HG03521 (cell line): ENCODE results near the gene MDH1B.

ENCODE experiments used
- ATAC-seq: cut with Tn5 transposase; IDR thresholded peaks from one replicate; pipeline ENCODE4 v1.9.1; 2021; ENCODE audit warnings: mild to moderate bottlenecking, moderate library complexity; ENCODE audit not compliant: unreplicated experiment

The MDH1B gene

DNA sequence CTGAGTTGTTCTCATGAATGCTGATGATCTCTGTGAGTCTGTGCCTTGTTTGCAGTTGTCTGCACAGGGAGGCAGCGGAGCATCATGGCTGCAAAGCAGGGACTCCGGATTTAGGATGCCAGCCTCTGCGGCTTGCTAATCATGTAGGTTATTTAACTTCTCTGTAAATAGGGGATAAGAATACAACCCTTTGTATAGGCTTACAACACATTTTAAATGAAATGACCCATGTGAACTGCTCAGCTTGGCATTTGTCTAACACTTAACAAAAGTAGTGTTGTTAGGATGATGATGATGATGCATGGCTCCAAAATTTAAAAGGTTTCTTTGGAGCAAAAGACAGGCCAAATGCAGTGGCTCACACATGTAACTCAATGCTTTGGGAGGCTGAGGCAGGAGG is 66.3 kb downstream of the MDH1B start:
- no peak for ATAC-seq

DNA sequence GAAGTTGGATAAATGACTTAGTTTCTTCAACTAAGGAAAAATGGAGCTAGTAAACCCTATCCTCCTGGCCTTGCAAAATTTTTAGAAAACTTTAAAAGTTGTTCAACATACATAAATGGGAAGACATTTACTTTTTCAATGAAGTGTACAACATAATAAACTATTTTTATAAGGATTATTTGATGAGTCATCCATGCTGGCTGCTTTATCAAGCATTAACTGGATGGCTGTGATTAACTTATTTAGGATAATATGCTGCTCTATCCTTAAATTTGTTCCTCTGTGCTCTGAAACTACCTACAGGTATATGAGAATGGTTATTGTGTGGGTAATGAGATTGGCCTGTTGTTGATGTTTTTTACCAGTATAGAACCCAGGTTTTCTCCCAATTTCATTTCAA is 68.2 kb downstream of the MDH1B start:
- ATAC-seq = no peak

DNA sequence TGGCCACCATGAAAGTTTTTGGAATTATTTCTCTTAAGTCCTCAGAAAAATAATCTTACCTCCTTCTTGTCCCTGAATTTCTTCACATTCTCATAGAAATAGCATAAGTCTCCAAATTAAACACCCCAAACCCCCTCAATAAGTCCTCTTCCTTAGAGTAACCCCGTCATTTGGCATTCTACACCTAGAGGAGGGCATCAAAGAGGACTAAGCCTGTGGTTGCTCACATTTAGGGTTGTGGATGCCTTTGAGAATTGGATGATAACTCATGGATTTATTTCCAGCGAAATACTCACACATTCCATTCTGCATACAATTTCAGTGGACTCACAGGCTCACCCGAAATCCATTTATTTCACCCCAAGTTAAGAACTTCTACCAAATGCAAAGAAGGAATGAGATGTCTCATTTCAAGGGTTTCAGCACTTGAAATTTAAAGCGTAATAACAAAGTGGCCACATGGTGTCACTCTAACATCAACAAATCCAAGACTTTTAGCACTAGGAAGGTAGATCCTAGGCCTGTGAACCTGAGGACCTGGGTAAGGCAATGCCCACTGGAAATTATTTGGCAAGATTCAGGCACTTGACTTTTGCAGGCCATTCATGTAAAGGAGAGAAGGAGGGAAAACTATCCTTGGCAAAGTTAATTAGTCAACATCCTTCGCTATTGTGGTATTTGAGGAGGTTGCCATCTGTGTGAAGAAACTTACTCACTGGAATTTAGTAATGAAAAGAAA is 71.6 kb downstream of the MDH1B start:
- ATAC-seq = peak; percentile 64

DNA sequence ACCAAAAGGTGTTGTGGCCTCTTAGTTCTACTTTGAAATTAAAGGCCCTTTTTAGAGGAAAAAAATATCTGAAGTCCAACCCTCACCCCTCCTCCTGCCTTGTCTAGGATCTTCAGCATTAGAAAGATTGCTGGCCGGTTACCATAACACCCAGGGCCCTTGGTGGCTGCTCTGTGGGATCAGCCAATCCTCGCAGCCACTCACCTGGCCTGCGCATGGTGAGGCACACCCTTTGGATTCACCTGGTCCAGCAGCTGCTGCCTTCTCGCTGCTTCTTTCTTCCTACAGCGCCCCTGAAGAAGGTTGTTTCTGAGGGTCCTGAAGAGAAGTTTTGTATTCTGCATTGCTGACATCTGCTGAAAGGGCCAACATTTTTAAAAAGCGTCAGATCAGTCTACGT is 72.2 kb downstream of the MDH1B start:
- ATAC-seq = no peak

DNA sequence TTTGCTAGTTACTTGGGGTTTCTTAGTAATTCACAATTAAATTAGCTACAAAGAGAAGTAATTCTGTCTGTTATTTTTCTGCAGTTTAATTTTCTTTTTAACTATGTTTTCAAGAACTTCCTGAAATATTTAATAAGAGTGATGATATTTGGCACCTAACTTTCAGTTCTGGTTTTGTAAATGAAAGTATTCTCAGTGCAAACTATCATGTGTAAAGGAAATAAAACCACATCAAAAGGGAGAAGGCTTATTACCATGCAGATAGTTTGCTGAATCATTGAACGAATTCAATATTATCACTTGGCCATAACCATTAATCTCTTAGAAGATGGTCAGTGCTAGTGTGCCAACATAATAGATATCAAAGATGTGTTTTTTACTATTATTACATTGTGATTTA is 76.1 kb downstream of the MDH1B start:
- ATAC-seq = no peak

DNA sequence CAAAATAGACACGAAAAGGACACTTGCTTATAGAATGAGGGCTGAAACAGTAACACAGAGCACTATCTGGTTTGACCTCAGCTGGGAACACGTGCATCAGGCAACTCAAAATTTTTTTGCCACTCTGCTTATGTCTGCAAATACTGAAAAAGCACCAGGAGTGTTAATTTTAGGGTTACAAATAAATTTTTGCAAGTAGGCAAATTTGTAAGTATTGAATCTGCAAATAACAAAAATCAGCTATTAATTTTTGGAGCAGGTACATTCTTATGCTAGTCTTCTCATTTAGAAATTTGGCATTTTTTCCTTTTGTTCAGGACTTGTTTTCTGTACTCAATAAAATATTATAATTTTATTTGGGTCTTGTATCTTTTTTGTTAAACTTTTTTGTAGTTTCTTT is 76.7 kb downstream of the MDH1B start:
- ATAC-seq = no peak
